GM12872 (cell line): ENCODE measurements around the gene EEF1AKMT2.
A peak's percentile ranks its signal among the peaks of the same experiment; 100 is the strongest.

Experiments
- CTCF ChIP-seq: IDR thresholded peaks from 3 replicates; pipeline ENCODE4 v1.5.1; 2011; ENCODE audit warnings: low read depth, mild to moderate bottlenecking, low read length, moderate library complexity; ENCODE audit not compliant: insufficient read depth

Gene EEF1AKMT2

GRCh38 chr10:124744102-124745050, 47.3 kb downstream of the EEF1AKMT2 start, which contains the start of gene FAM53B:
Gene FAM53B (minus strand): TSS chr10:124744378. CDS start chr10:124706713, 37,665 bp downstream.
- TF ChIP-seq CTCF = no peak; the same call in 2 of the 3 replicates

DNA sequence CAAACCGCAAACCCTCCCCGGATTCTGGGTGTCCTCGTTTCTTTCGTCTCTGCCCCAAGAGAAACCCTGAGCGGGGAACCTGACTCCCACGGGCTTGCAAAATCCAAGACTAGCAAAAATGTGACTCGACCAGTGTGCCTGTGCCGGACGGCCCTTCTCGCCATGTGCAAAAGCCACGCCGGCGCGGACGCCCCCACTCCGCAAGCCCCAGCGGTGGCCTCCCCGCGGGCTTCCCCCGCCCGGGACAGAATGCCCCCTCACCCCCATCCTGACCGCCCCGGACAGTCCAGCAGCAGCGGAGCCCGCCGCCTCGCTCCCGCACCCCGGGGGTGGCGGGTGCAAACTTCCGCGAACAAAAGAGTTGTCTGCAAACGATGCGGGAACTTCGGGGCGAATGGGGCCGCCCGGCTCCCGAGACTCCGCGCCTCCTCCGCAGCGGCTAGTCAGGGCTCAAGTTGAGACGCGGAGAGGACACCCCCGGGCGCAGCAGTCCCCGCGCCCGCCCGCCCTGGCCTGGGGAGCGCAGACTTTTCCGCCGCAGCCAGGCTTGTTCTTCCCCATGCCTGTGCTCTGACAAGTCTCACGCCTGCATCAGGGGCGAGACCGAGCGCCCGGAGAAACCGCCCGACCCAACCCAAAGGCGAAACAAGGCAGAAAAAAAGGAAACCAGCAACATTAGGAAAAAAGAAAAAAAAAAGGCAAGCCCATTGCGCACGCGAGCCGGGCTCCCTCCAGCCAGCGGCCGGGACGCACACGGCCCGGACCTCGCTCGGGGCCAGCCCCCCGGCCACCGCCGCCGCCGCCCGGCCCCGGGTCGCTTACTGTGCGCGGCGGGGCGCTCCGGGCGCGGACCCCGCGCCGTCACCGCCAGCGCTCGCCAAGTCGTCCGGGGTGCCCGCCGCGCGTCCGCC, 48.2 kb downstream of the EEF1AKMT2 start:
- TF ChIP-seq CTCF = no peak

- TF ChIP-seq CTCF = peak; percentile 22; the same call in 1 of the 3 replicates
Observed at GRCh38 chr10:124742413-124743190, 49.1 kb downstream of the EEF1AKMT2 start.

GRCh38 chr10:124741922-124742412, 49.7 kb downstream of the EEF1AKMT2 start:
- no peak for TF ChIP-seq CTCF

DNA sequence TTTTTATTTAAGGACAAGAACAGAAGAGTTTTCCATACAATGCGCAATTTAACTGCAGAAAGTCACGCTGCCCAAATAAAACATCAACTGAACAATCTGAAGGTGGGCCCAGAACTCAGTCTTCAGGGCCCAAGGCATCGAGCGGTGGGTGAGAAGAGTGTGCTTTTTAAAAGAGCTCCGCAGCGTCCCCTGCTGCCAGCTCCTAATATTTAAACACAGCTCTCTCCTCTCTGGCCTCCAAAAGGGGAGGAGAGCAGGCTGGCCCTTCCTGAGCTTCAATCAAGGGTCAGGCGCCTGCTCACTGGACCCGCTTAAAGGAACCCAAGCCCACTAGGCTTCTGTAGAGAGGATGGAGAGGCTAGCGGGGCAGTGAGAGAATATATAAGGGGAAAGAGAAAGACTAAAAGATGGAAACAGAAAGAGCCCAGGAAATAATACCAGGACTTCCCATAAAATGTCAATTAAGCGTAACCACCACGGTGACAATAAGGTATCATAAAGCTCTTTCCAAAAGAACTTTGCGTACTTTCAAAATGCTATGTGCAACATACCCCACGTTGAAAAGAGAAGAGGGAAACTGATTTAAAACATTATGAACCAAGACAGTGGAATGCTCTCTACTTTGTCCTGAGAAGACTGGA, 50.3 kb downstream of the EEF1AKMT2 start:
- TF ChIP-seq CTCF = peak; percentile 87

DNA sequence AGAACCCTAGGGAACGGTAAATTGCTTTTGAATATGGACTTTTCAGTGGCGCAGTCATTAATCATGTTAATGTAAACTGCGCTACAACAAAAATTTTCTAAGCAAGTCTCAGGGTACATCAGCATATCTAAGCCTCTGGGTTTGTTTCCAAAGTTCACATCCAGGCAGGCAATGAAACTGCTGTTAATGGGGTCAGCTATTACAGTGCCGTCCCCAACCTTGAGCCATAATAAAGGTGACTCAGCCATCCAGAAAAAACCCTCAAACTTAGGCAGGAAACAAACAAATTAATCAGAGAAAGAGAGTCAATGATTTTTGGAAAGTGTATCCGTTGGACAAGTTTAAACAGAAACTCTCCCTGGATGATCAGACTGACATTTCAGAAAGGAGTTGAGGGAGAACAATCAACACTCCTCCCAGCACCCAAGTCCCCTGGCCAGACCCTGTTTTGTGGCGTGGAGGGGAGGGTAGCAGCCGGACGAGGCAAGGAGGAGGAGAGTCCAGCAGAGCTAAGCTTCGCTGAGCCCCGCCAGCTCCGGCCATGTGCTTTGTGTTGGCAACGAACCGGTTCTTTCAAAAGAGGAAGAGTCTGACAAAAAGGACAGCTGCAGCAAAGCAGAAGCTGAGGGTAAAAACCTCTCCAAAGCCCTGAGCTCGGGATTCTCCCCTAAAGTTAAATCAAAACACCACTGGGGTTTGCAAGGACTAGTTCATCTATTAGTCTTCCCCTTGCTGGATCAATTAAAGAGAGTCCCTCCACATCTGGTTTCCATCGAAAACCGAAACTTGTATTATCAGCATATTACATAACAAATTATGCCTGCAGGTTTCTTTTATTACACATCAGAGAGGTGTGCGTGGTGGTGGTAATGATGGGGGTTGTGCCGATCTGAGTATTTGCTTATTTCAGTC, 51.1 kb downstream of the EEF1AKMT2 start:
- TF ChIP-seq CTCF = no peak
